ENCODE data around the gene MAD1L1. TPM values are rescaled to one million over a fixed set of nuclear protein-coding genes. Genes with fewer than 3 reads are reported as not detected.

The MAD1L1 gene
- total RNA-seq, 2 experiments from 2014 or later, result 58.3 to 65.3 TPM

DNA sequence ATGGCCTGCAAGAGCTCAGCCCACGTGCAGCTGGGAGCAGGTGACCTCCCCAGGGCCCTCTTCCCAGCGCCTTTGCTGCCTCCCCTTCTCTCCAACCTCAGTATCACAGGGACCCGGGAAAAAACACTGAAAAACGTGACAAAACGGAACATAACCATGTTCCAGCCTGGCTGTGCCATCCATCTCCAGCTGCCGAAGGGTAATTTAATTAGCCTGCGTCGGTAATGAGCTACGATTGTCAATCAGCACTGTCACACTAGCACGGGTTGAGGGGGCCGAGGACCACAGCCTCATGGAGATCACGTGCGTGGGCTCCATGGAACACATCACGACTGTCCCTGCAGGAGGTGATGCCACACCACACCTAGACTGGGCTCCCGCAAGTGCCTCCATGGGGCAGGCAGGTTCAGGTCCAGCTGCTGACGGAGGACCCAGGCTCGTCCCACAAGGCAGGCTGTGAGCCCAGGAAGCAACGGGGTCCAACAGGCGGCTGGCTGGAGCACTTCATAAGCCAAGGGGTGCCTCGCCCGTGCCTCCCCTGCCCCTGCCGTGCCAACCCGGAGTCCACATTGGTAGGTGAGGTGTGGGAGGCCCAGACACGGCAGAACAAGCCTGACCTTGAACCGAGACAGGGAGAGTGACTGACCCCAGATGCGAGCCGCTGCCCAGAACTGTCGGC is 363.2 kb downstream of the MAD1L1 start:
- POLR2A ChIA-PET, result no interaction called here
- Histone ChIP-seq H3K9me3 (ENCODE audit: low read length) (0 out of 2 replicates have a peak, but pooled peaks cover 6% of the 10 kb centered on the region), H2AFZ (ENCODE audit: low read length) (no peak overlapping the region), H3K27ac (ENCODE audit: low read depth, low read length, poor library complexity, severe bottlenecking) (no peak overlapping the region), H3K79me2 (ENCODE audit: insufficient read depth, low read depth, low read length) (no peaks in the 10 kb centered on the region), H3K9me2 (ENCODE audit: insufficient read depth, low read length) (no peaks in the 10 kb centered on the region), H3K4me2 (ENCODE audit: low read length) (no peak overlapping the region), H3K4me3 (ENCODE audit: low read depth, low read length, poor library complexity, severe bottlenecking) (no peak overlapping the region), H4K20me1 (ENCODE audit: insufficient read depth, low read length) (no peaks in the 10 kb centered on the region), H3K4me1 (ENCODE audit: insufficient read depth, low read length, poor library complexity, severe bottlenecking) (no peaks in the 10 kb centered on the region), H3K36me3 (ENCODE audit: insufficient read depth, low read length) (peaks cover 5% of the 10 kb centered on the region; the same call in 1 of the 2 replicates)
- BruUV-seq (replicated peaks), result no TSS peak
- intact Hi-C loops (cut with micrococcal nuclease; ENCODE audit: unreplicated experiment), result no loop called here
- TF ChIP-seq CTCF (conservative IDR thresholded peaks at IDR 0.05; ENCODE audit: low read length) (no peak), EZH2phosphoT487 (IDR thresholded peaks at IDR 0.05; ENCODE audit: borderline replicate concordance, low read depth, low read length) (no peak)
- DNase-seq (ENCODE audit: low spot score), result no peak
- CTCF ChIA-PET (ENCODE audit: unreplicated experiment), result no interaction called here

- CTCF ChIA-PET (ENCODE audit: unreplicated experiment), result no interaction called here
- POLR2A ChIA-PET, result no interaction called here
- intact Hi-C loops (cut with micrococcal nuclease; ENCODE audit: unreplicated experiment), result no loop called here
- Histone ChIP-seq H4K20me1 (ENCODE audit: insufficient read depth, low read length) (no peaks in the 10 kb centered on the region), H3K79me2 (ENCODE audit: insufficient read depth, low read depth, low read length) (no peaks in the 10 kb centered on the region), H2AFZ (ENCODE audit: low read length) (no peak overlapping the region), H3K27ac (ENCODE audit: low read depth, low read length, poor library complexity, severe bottlenecking) (no peak overlapping the region), H3K9me3 (ENCODE audit: low read length) (0 out of 2 replicates have a peak, but pooled peaks cover 6% of the 10 kb centered on the region), H3K36me3 (ENCODE audit: insufficient read depth, low read length) (peaks cover 5% of the 10 kb centered on the region; the same call in 1 of the 2 replicates), H3K4me1 (ENCODE audit: insufficient read depth, low read length, poor library complexity, severe bottlenecking) (no peaks in the 10 kb centered on the region), H3K4me2 (ENCODE audit: low read length) (no peak overlapping the region), H3K4me3 (ENCODE audit: low read depth, low read length, poor library complexity, severe bottlenecking) (no peak overlapping the region), H3K9me2 (ENCODE audit: insufficient read depth, low read length) (no peaks in the 10 kb centered on the region)
- TF ChIP-seq EZH2phosphoT487 (IDR thresholded peaks at IDR 0.05; ENCODE audit: borderline replicate concordance, low read depth, low read length) (no peak), CTCF (conservative IDR thresholded peaks at IDR 0.05; ENCODE audit: low read length) (no peak)
- no TSS peak for BruUV-seq (replicated peaks)
- DNase-seq (ENCODE audit: low spot score), result no peak
Measured at GRCh38 chr7:1868516-1869165, 364.1 kb downstream of the MAD1L1 start.

All from OCI-LY7 (cell line).